Suppressor macrophage treated with lipopolysaccharide for 1 hour (primary cell): ENCODE data around the gene RHNO1.

Experiments
- DNase-seq, 3 donors: peaks; one replicate each; pipeline ENCODE4 v3.0.0-alpha.2; 2020 to 2022

Gene RHNO1

GRCh38 chr12:2877047-2877952, at the start of gene RHNO1, which contains the start of gene FOXM1:
RHNO1 (plus strand) TSS chr12:2877223; CDS start chr12:2885367, 8,144 bp downstream.
FOXM1 (minus strand) TSS chr12:2877174; CDS start chr12:2874478, 2,696 bp downstream.
- DNase-seq, result peak; percentile 90 to 96 (median 94)

- DNase-seq, result no peak
These were observed 47.7 kb upstream of the RHNO1 start for GRCh38 chr12:2829275-2829674.

DNA sequence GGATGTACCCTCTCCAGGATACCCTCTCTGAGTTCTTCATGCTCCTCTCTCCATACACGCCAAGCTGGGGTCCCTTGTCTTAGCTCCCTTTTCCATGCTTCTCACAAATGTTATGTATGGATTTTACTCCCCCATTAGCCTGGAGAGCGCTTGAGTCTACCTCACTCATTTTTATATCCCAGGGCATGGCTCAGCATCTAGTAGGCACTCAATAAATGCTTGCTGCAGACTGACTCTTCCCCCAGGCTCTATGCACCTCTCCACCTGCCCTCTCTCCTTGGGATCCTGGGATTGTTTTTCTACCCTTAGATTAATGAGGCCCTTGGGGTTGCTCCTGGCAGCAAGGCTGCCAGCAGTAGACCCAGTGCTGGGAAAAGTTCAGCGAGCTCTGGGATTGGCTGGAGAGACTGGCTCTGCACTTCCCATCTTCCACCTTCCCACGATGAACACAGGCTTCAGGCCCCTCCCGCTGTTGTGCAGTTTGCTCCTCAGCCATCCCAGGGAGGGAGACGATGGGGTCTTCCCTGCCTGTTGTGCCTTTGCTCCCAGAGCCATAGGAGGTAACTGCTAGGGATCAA, 44.4 kb upstream of the RHNO1 start:
- no peak for DNase-seq

DNA sequence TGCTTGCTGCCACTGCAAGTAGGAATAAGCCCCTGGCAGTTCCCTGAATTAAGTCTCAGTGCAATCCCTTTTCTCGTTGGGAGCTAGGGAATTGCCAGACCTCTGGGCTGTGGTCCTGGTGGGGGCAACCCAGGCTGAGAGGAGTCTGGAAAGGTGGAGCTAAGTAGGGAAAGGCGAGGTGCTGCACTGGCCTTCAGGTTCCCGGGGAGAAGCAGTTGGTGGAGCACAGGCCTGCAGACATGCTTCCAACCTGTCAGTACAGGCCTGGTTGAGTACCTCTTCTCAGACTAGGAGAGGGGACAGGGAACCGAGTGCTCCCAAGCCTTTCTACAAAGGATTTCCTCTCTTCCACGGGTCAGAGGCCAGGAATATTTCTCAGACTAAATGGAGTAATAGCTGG, 43.7 kb upstream of the RHNO1 start:
- no peak for DNase-seq

- DNase-seq, result peak in 1 of 3 donors; percentile 17
These were observed 43.2 kb upstream of the RHNO1 start for GRCh38 chr12:2833810-2834209.

DNA sequence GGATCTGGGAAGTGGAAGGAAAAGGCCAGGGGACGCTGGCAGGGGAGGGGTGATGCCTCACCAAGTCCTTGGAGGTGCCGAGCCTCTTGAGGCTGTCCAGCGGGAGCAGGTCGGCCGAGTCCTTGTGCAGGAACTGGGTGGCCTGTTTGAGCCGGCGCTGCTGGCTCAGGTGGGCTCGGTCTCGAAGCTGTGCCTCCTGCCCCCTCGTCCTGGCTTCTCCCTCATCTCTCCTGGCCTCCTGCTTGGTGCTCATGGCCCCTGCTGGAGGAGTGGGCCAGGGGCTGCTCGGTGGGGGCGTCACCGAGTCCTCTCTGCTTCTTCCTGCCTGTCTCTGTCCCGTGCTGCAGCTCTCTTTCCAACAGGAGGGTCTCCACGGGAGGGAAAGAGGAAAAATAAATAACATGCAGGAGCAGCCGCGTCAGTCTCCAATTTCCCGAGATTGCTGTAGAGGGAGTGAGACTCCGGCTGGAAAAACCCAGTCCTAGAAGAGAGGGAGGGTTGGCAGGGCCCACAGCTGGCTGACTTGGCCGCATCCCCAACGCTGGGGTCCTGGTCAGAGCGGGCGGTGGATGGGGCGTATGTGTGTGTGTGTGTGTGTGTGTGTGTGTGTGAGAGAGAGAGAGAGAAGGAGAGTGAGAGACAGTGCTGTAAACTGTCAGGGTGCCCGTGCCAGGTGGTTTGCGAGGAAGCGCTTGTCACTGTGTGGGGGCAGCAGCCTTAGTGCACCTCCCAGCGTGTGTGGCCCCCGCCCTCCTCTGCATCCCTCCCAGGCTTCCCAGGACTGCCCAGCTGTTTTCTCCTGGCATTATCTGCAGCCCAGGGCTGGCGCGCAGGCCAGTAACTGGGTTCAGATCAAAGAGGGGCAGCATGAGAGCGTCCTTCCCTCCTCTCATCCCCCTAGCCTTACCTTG, 42.2 kb upstream of the RHNO1 start, which contains the start of gene NRIP2:
TSS of gene NRIP2 (minus strand) at position 455 of the 911 bp plus-strand sequence. CDS start at position 403, 52 bp downstream.
- DNase-seq, result no peak

GRCh38 chr12:2835691-2836403, 41.2 kb upstream of the RHNO1 start:
- DNase-seq, result no peak

GRCh38 chr12:2836574-2836973, 40.4 kb upstream of the RHNO1 start:
- DNase-seq, result peak; percentile 61 to 63 (median 63)

GRCh38 chr12:2841056-2841650, 35.9 kb upstream of the RHNO1 start:
- DNase-seq, result no peak

GRCh38 chr12:2842948-2843347, 34.1 kb upstream of the RHNO1 start:
- no peak for DNase-seq

DNA sequence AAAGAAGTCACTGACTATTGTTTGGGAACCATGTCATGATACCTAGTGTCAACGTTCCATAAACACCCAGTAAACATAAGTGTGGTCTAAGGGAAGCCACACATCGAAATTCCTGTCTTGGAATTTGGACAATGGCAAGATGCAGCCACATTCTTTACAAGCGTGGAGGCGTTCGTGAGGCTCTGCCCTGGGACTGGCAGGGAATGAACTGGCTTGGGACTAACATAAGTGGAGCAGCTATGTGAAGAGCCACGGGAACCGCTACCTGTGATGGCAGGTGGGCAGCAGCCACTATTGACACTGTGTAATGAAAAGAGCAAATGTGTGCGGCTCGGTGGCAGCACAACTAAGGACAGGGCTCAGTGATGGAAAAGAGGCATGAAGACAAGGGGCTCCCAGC, 32.2 kb upstream of the RHNO1 start:
- no peak for DNase-seq

- DNase-seq, result peak in 2 of 3 donors; percentile 18 to 22
These were observed 31.7 kb upstream of the RHNO1 start for GRCh38 chr12:2845280-2845679.

- no peak for DNase-seq
These were observed 25.1 kb upstream of the RHNO1 start for GRCh38 chr12:2851931-2852330.

- DNase-seq, result peak; percentile 63 to 80 (median 72)
These were observed 23.4 kb upstream of the RHNO1 start for GRCh38 chr12:2853626-2854025.

GRCh38 chr12:2854669-2855453, 22.2 kb upstream of the RHNO1 start:
- DNase-seq, result no peak

GRCh38 chr12:2855546-2855945, 21.5 kb upstream of the RHNO1 start:
- DNase-seq, result no peak

- DNase-seq, result no peak
These were observed 21.0 kb upstream of the RHNO1 start for GRCh38 chr12:2856051-2856450.

DNA sequence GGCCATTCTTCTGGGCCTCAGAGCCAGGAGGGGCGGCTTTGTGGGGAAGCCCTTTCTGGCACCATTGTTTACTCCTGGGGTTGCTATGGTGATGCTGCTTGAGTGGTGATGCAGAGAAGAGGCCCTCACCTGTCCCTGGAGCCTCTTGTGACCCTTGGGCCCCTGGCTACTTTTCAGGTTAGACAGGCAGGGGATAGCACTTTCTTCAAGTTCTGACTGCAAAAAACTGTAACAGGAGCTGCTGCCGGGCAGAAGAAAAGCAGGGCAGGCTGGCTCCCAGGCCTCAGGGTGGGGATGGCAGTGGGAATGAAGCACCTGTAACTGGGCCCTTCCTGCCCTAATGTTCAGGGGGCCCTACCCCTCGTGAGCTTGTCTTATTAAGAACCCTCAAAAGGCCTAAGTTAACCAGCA, 20.0 kb upstream of the RHNO1 start, which contains the start of gene TEX52:
TSS of gene TEX52 (minus strand) at position 19 of the 411 bp plus-strand sequence. CDS start at position 6, 13 bp downstream.
- DNase-seq, result no peak

- no peak for DNase-seq
These were observed 19.4 kb upstream of the RHNO1 start for GRCh38 chr12:2857576-2857975.

DNA sequence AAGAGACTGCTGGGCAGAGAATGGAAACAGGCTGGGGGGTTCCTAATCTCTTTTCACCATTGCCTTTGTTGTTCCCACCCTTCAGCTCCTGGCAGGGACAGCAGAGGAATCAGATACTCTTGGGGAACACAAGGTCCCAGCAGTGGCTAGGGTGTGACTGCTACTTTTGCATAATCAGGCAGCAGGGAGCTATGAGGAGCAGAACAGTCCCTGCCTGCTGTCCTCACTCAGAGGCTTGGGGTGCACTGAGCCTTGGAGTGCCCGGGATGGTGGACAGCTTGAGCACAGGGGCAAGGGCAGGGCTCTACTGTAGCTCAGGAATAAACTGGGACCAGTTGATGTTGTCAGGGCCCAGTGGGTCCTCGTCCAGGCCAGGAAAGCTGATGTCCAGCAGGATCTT, 18.7 kb upstream of the RHNO1 start:
- DNase-seq, result no peak

- DNase-seq, result no peak
These were observed 18.0 kb upstream of the RHNO1 start for GRCh38 chr12:2858944-2859421.
